ENCODE data around the gene KCTD16.

The KCTD16 gene

GRCh38 chr5:144315026-144315425 lies 144.4 kb downstream of the KCTD16 start:
- no peak overlapping the region for H2AFZ ChIP-seq (ENCODE audit: low read depth, low read length)
- H3K4me3 ChIP-seq (ENCODE audit: low read depth in 1 of 2, low read length in 2 of 2) = no peak overlapping the region
- H3K9ac ChIP-seq (ENCODE audit: low read depth, low read length) = no peak overlapping the region
- DNase-seq = no peak
- H3K4me1 ChIP-seq (ENCODE audit: insufficient read depth, low read length) = no peaks in the 10 kb centered on the region
- H3K79me2 ChIP-seq (ENCODE audit: insufficient read depth, low read length) = no peaks in the 10 kb centered on the region
- H3K9me3 ChIP-seq (ENCODE audit: insufficient read depth, low read length, severe bottlenecking) = no peaks in the 10 kb centered on the region
- no peak for ATAC-seq (ENCODE audit: insufficient read depth, low read depth)
- H4K20me1 ChIP-seq (ENCODE audit: insufficient read depth, low read length) = no peaks in the 10 kb centered on the region
- TF ChIP-seq CTCF (IDR thresholded peaks at IDR 0.05; ENCODE audit: borderline replicate concordance, extremely low read depth, low read length, poor library complexity, severe bottlenecking) (no peak), EZH2 (IDR thresholded peaks at IDR 0.05; ENCODE audit: borderline replicate concordance, low read depth, low read length, severe bottlenecking) (no peak)
- H3K4me2 ChIP-seq (ENCODE audit: insufficient read depth, low read length) = no peak overlapping the region
- H3K27me3 ChIP-seq (ENCODE audit: insufficient read depth, low read length, poor library complexity) = peaks cover 5% of the 10 kb centered on the region
- no peak overlapping the region for H3K27ac ChIP-seq (ENCODE audit: low read length)
- no peaks in the 10 kb centered on the region for H3K36me3 ChIP-seq (ENCODE audit: insufficient read depth, low read length)

GRCh38 chr5:144315994-144316634 lies 145.4 kb downstream of the KCTD16 start:
- H3K9me3 ChIP-seq (ENCODE audit: insufficient read depth, low read length, severe bottlenecking) = no peaks in the 10 kb centered on the region
- no peaks in the 10 kb centered on the region for H4K20me1 ChIP-seq (ENCODE audit: insufficient read depth, low read length)
- no peak overlapping the region for H2AFZ ChIP-seq (ENCODE audit: low read depth, low read length)
- no peak overlapping the region for H3K4me2 ChIP-seq (ENCODE audit: insufficient read depth, low read length)
- no peaks in the 10 kb centered on the region for H3K36me3 ChIP-seq (ENCODE audit: insufficient read depth, low read length)
- TF ChIP-seq EZH2 (IDR thresholded peaks at IDR 0.05; ENCODE audit: borderline replicate concordance, low read depth, low read length, severe bottlenecking) (no peak), CTCF (IDR thresholded peaks at IDR 0.05; ENCODE audit: borderline replicate concordance, extremely low read depth, low read length, poor library complexity, severe bottlenecking) (no peak)
- peaks cover 5% of the 10 kb centered on the region for H3K27me3 ChIP-seq (ENCODE audit: insufficient read depth, low read length, poor library complexity)
- no peak for DNase-seq
- H3K4me3 ChIP-seq (ENCODE audit: low read depth in 1 of 2, low read length in 2 of 2) = no peak overlapping the region
- H3K79me2 ChIP-seq (ENCODE audit: insufficient read depth, low read length) = no peaks in the 10 kb centered on the region
- H3K9ac ChIP-seq (ENCODE audit: low read depth, low read length) = no peak overlapping the region
- ATAC-seq (ENCODE audit: insufficient read depth, low read depth) = no peak
- no peak overlapping the region for H3K27ac ChIP-seq (ENCODE audit: low read length)
- no peaks in the 10 kb centered on the region for H3K4me1 ChIP-seq (ENCODE audit: insufficient read depth, low read length)

- TF ChIP-seq CTCF (IDR thresholded peaks at IDR 0.05; ENCODE audit: borderline replicate concordance, extremely low read depth, low read length, poor library complexity, severe bottlenecking) (no peak), EZH2 (IDR thresholded peaks at IDR 0.05; ENCODE audit: borderline replicate concordance, low read depth, low read length, severe bottlenecking) (no peak)
- H3K4me1 ChIP-seq (ENCODE audit: insufficient read depth, low read length) = no peaks in the 10 kb centered on the region
These were observed 147.3 kb downstream of the KCTD16 start for GRCh38 chr5:144318011-144318410.

More at GRCh38 chr5:144318011-144318410, 147.3 kb downstream of the KCTD16 start:
- no peaks in the 10 kb centered on the region for H3K9me3 ChIP-seq (ENCODE audit: insufficient read depth, low read length, severe bottlenecking)
- no peak for ATAC-seq (ENCODE audit: insufficient read depth, low read depth)
- no peak for DNase-seq
- no peaks in the 10 kb centered on the region for H4K20me1 ChIP-seq (ENCODE audit: insufficient read depth, low read length)
- H3K27me3 ChIP-seq (ENCODE audit: insufficient read depth, low read length, poor library complexity) = no peaks in the 10 kb centered on the region
- H3K9ac ChIP-seq (ENCODE audit: low read depth, low read length) = no peak overlapping the region
- H2AFZ ChIP-seq (ENCODE audit: low read depth, low read length) = no peak overlapping the region
- H3K36me3 ChIP-seq (ENCODE audit: insufficient read depth, low read length) = no peaks in the 10 kb centered on the region
- H3K4me2 ChIP-seq (ENCODE audit: insufficient read depth, low read length) = no peak overlapping the region
- no peak overlapping the region for H3K27ac ChIP-seq (ENCODE audit: low read length)
- no peaks in the 10 kb centered on the region for H3K79me2 ChIP-seq (ENCODE audit: insufficient read depth, low read length)
- no peak overlapping the region for H3K4me3 ChIP-seq (ENCODE audit: low read depth in 1 of 2, low read length in 2 of 2)
